Measurements from ENCODE around the gene ORAI3.

Gene ORAI3

GRCh38 chr16:30949650-30950515 is 1.0 kb downstream of the ORAI3 start:
- DNase-seq = peak; percentile 25

GRCh38 chr16:30950516-30951065 is 1.7 kb downstream of the ORAI3 start:
- DNase-seq = no peak

GRCh38 chr16:30951193-30951592 is 2.3 kb downstream of the ORAI3 start:
- DNase-seq = no peak

GRCh38 chr16:30951750-30952149 is 2.9 kb downstream of the ORAI3 start:
- DNase-seq = no peak

GRCh38 chr16:30953111-30953510 is 4.2 kb downstream of the ORAI3 start:
- no peak for DNase-seq

GRCh38 chr16:30953511-30954124 is 4.8 kb downstream of the ORAI3 start:
- DNase-seq = peak; percentile 64

- no peak for DNase-seq
Measured at GRCh38 chr16:30954993-30955392, 6.1 kb downstream of the ORAI3 start.

GRCh38 chr16:30956601-30957455 is 8.0 kb downstream of the ORAI3 start:
- peak; percentile 91 for DNase-seq

- DNase-seq = peak; percentile 97
Measured at GRCh38 chr16:30957456-30958174, 8.7 kb downstream of the ORAI3 start, which contains the start of gene SETD1A. Gene SETD1A (plus strand): TSS chr16:30957754. CDS start chr16:30958732, 978 bp downstream.

- no peak for DNase-seq
Measured at GRCh38 chr16:30958175-30959079, 9.6 kb downstream of the ORAI3 start.

- no peak for DNase-seq
Measured at GRCh38 chr16:30961384-30961783, 12.5 kb downstream of the ORAI3 start.

GRCh38 chr16:30963925-30964511 is 15.2 kb downstream of the ORAI3 start:
- DNase-seq = no peak

GRCh38 chr16:30964574-30965226 is 15.8 kb downstream of the ORAI3 start:
- DNase-seq = no peak

- DNase-seq = no peak
Measured at GRCh38 chr16:30965436-30965835, 16.6 kb downstream of the ORAI3 start.

GRCh38 chr16:30966033-30966619 is 17.3 kb downstream of the ORAI3 start:
- DNase-seq = no peak

GRCh38 chr16:30967795-30968194 is 18.9 kb downstream of the ORAI3 start:
- no peak for DNase-seq

GRCh38 chr16:30969246-30969842 is 20.5 kb downstream of the ORAI3 start:
- DNase-seq = no peak

GRCh38 chr16:30971298-30971697 is 22.4 kb downstream of the ORAI3 start:
- no peak for DNase-seq

GRCh38 chr16:30972872-30973271 is 24.0 kb downstream of the ORAI3 start:
- no peak for DNase-seq

All from stimulated activated CD4-positive, alpha-beta T cell treated with anti-CD3 and anti-CD28 coated beads, Interleukin-4, amount 100 ng/mL, for 1 hour (primary cell).